Endothelial cell of umbilical vein (primary cell): ENCODE data around the gene CAND1. TPM values are rescaled to one million over a fixed set of nuclear protein-coding genes. Genes with fewer than 3 reads are reported as not detected.

Source experiments
- BruUV-seq: library from RNA; stranded (reverse); fragments of 400-500 nt; replicated peaks from 2 replicates; lab custom pipeline; 2021; lab: Mats Ljungman, UMichigan
- CTCF ChIA-PET: fragments of 300-600, 350-600 bp; sonication (Branson Sonifier 250); formaldehyde crosslinking; loops from one replicate; lab custom pipeline; 2021; ENCODE audit warnings: antibody characterized with exemption, inconsistent platforms; lab: Charles Lee
- POLR2A ChIA-PET: fragments of 300-600, 350-600 bp; sonication (Branson Sonifier 250); formaldehyde crosslinking; loops from one replicate; lab custom pipeline; 2021; ENCODE audit warnings: antibody characterized with exemption, inconsistent platforms; lab: Charles Lee
- DNase-seq: peaks from one replicate; pipeline ENCODE4 v3.0.0-alpha.2; 2011; ENCODE audit warnings: low read depth, low spot score
- FAIRE-seq: peaks from 2 replicates; lab custom pipeline; 2011; peaks lifted over from hg19 to GRCh38; lab: Jason Lieb, UNC
- H2AFZ ChIP-seq: 2 replicates; pipeline ENCODE4 v1.6.0; 2012; ENCODE audit warnings: low read depth, low read length, control low read depth, inconsistent platforms
- H3K27ac ChIP-seq: 2 replicates; pipeline ENCODE4 v1.5.1; 2011; ENCODE audit warnings: low read depth, mild to moderate bottlenecking, control low read depth, low read length, moderate library complexity; ENCODE audit not compliant: insufficient read depth
- H3K27me3 ChIP-seq, 2 experiments: 2 replicates each; pipeline versions ENCODE4 v1.6.0 to v1.6.1; 2011; ENCODE audit warnings: low read length in 2 of 2, mixed read lengths in 1 of 2; ENCODE audit not compliant: control insufficient read depth in 2 of 2, insufficient read depth in 2 of 2
- H3K36me3 ChIP-seq, 2 experiments: 2 replicates in 1 of 2; 3 replicates in 1 of 2; pipeline ENCODE4 v1.5.1; 2011; ENCODE audit warnings: low read length in 2 of 2, mild to moderate bottlenecking in 1 of 2, moderate library complexity in 1 of 2; ENCODE audit not compliant: control insufficient read depth in 2 of 2, insufficient read depth in 2 of 2; ENCODE audit errors: extremely low read depth in 1 of 2
- H3K4me1 ChIP-seq: 3 replicates; pipeline ENCODE4 v1.5.1; 2011; ENCODE audit warnings: mild to moderate bottlenecking, low read length; ENCODE audit not compliant: control insufficient read depth, insufficient read depth; ENCODE audit errors: extremely low read depth
- H3K4me2 ChIP-seq: 2 replicates; pipeline ENCODE4 v1.6.1; 2011; ENCODE audit warnings: low read length, control low read depth, mixed read lengths; ENCODE audit not compliant: insufficient read depth
- H3K4me3 ChIP-seq, 3 experiments: fragments of 200-600 bp in 1 of 3; sonication (generic), shearing (Covaris generic) in 1 of 3; replicated peaks in 1 of 3; 2 replicates each; pipeline ENCODE4 v1.5.1; 2011 to 2016; ENCODE audit warnings: control low read depth in 3 of 3, low read length in 3 of 3, mild to moderate bottlenecking in 2 of 3, inconsistent platforms in 1 of 3, low read depth in 1 of 3, moderate library complexity in 1 of 3; ENCODE audit not compliant: insufficient read depth in 1 of 3
- H3K79me2 ChIP-seq: 2 replicates; pipeline ENCODE4 v1.6.0; 2012; ENCODE audit warnings: low read length, inconsistent platforms; ENCODE audit not compliant: control insufficient read depth, insufficient read depth
- H3K9ac ChIP-seq: replicated peaks from 2 replicates; pipeline ENCODE3; 2011; ENCODE audit warnings: low read length, control low read depth; ENCODE audit not compliant: insufficient read depth; ENCODE audit errors: extremely low read depth
- H3K9me1 ChIP-seq: replicated peaks from 3 replicates; pipeline ENCODE4 v1.6.0; 2011; ENCODE audit warnings: mild to moderate bottlenecking, low read length; ENCODE audit not compliant: control insufficient read depth, insufficient read depth; ENCODE audit errors: extremely low read depth
- H3K9me3 ChIP-seq: replicated peaks from 2 replicates; pipeline ENCODE4 v1.5.1; 2012; ENCODE audit warnings: low read length, inconsistent platforms; ENCODE audit not compliant: control insufficient read depth, insufficient read depth
- H4K20me1 ChIP-seq: replicated peaks from 2 replicates; pipeline ENCODE3; 2011; ENCODE audit warnings: mild to moderate bottlenecking, low read length; ENCODE audit not compliant: control insufficient read depth, insufficient read depth; ENCODE audit errors: extremely low read depth
- EZH2 ChIP-seq: IDR thresholded peaks from 2 replicates; pipeline ENCODE4 v1.6.1; 2012; ENCODE audit warnings: borderline replicate concordance, low read depth, mild to moderate bottlenecking, moderate library complexity, low read length, inconsistent platforms; ENCODE audit not compliant: severe bottlenecking
- FOS ChIP-seq: IDR thresholded peaks from 2 replicates; pipeline ENCODE4 v1.6.1; 2011; ENCODE audit warnings: mild to moderate bottlenecking, low read length, moderate library complexity, borderline replicate concordance; ENCODE audit not compliant: insufficient read depth
- GATA2 ChIP-seq: IDR thresholded peaks from 2 replicates; pipeline ENCODE4 v1.7.0; 2011; ENCODE audit warnings: low read depth, mild to moderate bottlenecking, moderate library complexity, mixed read lengths, low read length; ENCODE audit not compliant: insufficient read length, insufficient read depth
- JUN ChIP-seq: IDR thresholded peaks from 2 replicates; pipeline ENCODE4 v1.6.1; 2011; ENCODE audit warnings: borderline replicate concordance, low read depth; ENCODE audit not compliant: insufficient read length, insufficient read depth
- MAX ChIP-seq: IDR thresholded peaks from 2 replicates; pipeline ENCODE4 v1.6.1; 2011; ENCODE audit not compliant: insufficient read depth, insufficient read length
- MYC ChIP-seq: IDR thresholded peaks from one replicate; pipeline ENCODE4 v1.6.1; 2011; ENCODE audit warnings: mild to moderate bottlenecking, low read depth, low read length
- POLR2A ChIP-seq: IDR thresholded peaks from 2 replicates; pipeline ENCODE4 v1.6.1; 2012; ENCODE audit warnings: low read depth, mild to moderate bottlenecking, control low read depth, low read length
- POLR2AphosphoS5 ChIP-seq: IDR thresholded peaks from 2 replicates; pipeline ENCODE4 v1.6.1; 2012; ENCODE audit warnings: low read depth, mild to moderate bottlenecking, control low read depth, low read length, moderate library complexity; ENCODE audit not compliant: insufficient read depth
- dilution Hi-C: fragments of 300-500 bp; cut with MboI; formaldehyde crosslinking; loops from one replicate; pipeline ENCODE4 v1.15.0; 2019; ENCODE audit warnings: low sequenced_read_pairs; ENCODE audit not compliant: extremely low pct_ligation_motif_present
- intact Hi-C: fragments of 100-400 bp; cut with micrococcal nuclease; formaldehyde crosslinking; loops from one replicate; pipeline ENCODE4 v1.10.0; 2022
- polyA plus RNA-seq, 4 experiments: library from polyadenylated mRNA; depleted of rRNA in 3 of 4; stranded (reverse) in 3 of 4; unstranded in 1 of 4; fragments of >200 nt; gene quantifications; 2 replicates each; pipeline versions ENCODE4 v1.2.1 to v1.2.3, GENCODE V29; 2011 to 2012; ENCODE audit warnings: missing spikeins in 1 of 4
- total RNA-seq: library from RNA; stranded (reverse); gene quantifications from 2 replicates; pipeline ENCODE4 v1.2.3, GENCODE V29; 2021
- TF ChIP-seq, protein P1 (sequence below), 2 donors: IDR thresholded peaks; 1 replicate in 1 of 2; 2 replicates in 1 of 2; pipeline ENCODE4 v1.5.1; 2011; ENCODE audit warnings: low read length in 2 of 2, mild to moderate bottlenecking in 2 of 2, moderate library complexity in 2 of 2, control low read depth in 1 of 2, inconsistent platforms in 1 of 2, low read depth in 1 of 2; ENCODE audit not compliant: insufficient read depth in 1 of 2; ENCODE audit errors: extremely low read depth in 1 of 2

CAND1 gene
- total and polyA plus RNA-seq, 2 donors (not counting 3 experiments of a cell fraction or from before 2014, with no cell fraction given): 28.3 to 128 TPM

DNA sequence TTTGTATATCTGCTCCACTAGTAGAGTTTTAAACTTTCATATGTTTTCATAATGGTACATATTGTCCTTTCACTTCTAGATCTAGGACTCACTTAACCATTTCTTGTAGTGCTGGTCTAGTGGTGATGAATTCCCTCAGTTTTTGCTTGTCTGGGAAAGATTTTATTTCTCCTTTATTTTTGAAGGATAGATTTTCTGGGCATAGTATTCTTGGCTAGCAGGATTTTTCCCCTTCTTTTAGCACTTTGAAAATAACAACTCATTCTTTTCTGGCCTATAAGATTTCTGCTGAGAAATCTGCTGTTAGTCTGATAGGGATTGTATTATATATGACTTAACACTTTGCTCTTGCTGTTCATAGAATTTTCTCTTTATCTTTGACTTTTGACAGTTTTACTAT, 69.3 kb downstream of the CAND1 start:
- Histone ChIP-seq H2AFZ (no peak overlapping the region), H3K79me2 (no peaks in the 10 kb centered on the region), H3K27me3 (no peaks in the 10 kb centered on the region), H3K9me3 (no peaks in the 10 kb centered on the region), H3K36me3 (no peaks in the 10 kb centered on the region), H3K4me3 (no peak overlapping the region), H3K9me1 (no peaks in the 10 kb centered on the region), H3K9ac (no peak overlapping the region), H3K27ac (no peak overlapping the region), H4K20me1 (no peaks in the 10 kb centered on the region), H3K4me2 (no peak overlapping the region), H3K4me1 (no peaks in the 10 kb centered on the region)
- intact Hi-C loops (no loop called here), dilution Hi-C loops (no loop called here)
- ChIA-PET CTCF (no interaction called here), POLR2A (no interaction called here)
- FAIRE-seq (no peak), DNase-seq (no peak)
- BruUV-seq: no TSS peak
- TF ChIP-seq MAX (no peak), POLR2A (no peak), EZH2 (no peak), GATA2 (no peak), POLR2AphosphoS5 (no peak), FOS (no peak), MYC (no peak), JUN (no peak)
- TF ChIP-seq, protein P1, sequence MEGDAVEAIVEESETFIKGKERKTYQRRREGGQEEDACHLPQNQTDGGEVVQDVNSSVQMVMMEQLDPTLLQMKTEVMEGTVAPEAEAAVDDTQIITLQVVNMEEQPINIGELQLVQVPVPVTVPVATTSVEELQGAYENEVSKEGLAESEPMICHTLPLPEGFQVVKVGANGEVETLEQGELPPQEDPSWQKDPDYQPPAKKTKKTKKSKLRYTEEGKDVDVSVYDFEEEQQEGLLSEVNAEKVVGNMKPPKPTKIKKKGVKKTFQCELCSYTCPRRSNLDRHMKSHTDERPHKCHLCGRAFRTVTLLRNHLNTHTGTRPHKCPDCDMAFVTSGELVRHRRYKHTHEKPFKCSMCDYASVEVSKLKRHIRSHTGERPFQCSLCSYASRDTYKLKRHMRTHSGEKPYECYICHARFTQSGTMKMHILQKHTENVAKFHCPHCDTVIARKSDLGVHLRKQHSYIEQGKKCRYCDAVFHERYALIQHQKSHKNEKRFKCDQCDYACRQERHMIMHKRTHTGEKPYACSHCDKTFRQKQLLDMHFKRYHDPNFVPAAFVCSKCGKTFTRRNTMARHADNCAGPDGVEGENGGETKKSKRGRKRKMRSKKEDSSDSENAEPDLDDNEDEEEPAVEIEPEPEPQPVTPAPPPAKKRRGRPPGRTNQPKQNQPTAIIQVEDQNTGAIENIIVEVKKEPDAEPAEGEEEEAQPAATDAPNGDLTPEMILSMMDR (IDR thresholded peaks at IDR 0.05; ENCODE audit: extremely low read depth in 1 of 2, insufficient read depth in 1 of 2, low read depth in 1 of 2, low read length in 2 of 2): no peak
